Osteocyte (in vitro differentiated cells): ENCODE data around the gene RNF31. TPM values are rescaled to one million over a fixed set of nuclear protein-coding genes. Genes with fewer than 3 reads are reported as not detected.

Experiments
- DNase-seq: peaks from one replicate; pipeline ENCODE4 v3.0.0; 2021; ENCODE audit warnings: mixed read lengths; ENCODE audit not compliant: unreplicated experiment; ENCODE audit errors: extremely low spot score
- H3K27ac Mint-ChIP-seq: one replicate; pipeline ENCODE4 v1.8.0; 2021; ENCODE audit warnings: mild to moderate bottlenecking, mixed read lengths; ENCODE audit not compliant: unreplicated experiment
- H3K27me3 Mint-ChIP-seq: one replicate; pipeline ENCODE4 v1.8.0; 2021; ENCODE audit warnings: mixed read lengths; ENCODE audit not compliant: unreplicated experiment
- H3K36me3 Mint-ChIP-seq: one replicate; pipeline ENCODE4 v1.8.0; 2021; ENCODE audit warnings: mixed read lengths; ENCODE audit not compliant: unreplicated experiment
- H3K4me1 Mint-ChIP-seq: one replicate; pipeline ENCODE4 v1.8.0; 2021; ENCODE audit warnings: mixed read lengths; ENCODE audit not compliant: unreplicated experiment
- H3K4me3 Mint-ChIP-seq: one replicate; pipeline ENCODE4 v1.8.0; 2021; ENCODE audit warnings: mild to moderate bottlenecking, moderate library complexity, mixed read lengths; ENCODE audit not compliant: unreplicated experiment
- H3K9me3 Mint-ChIP-seq: one replicate; pipeline ENCODE4 v1.8.0; 2021; ENCODE audit warnings: mixed read lengths; ENCODE audit not compliant: unreplicated experiment
- CTCF ChIP-seq: fragments of 200-600 bp; sonication (generic); IDR thresholded peaks from 2 replicates; pipeline ENCODE4 v1.5.0; 2021; ENCODE audit warnings: antibody characterized with exemption, mild to moderate bottlenecking, moderate library complexity
- total RNA-seq: library from RNA; stranded (reverse); gene quantifications from 2 replicates; pipeline ENCODE4 v1.2.1, GENCODE V29; 2021

RNF31 gene
- total RNA-seq, 1 donor from 2014 or later: 65.9 TPM

GRCh38 chr14:24145690-24146452 is 1.4 kb upstream of the RNF31 start:
- DNase-seq: no peak
- H3K27me3 Mint-ChIP-seq: no peaks in the 10 kb centered on the region
- peak overlapping the region; percentile 99 for H3K27ac Mint-ChIP-seq
- peaks cover 15% of the 10 kb centered on the region for H3K36me3 Mint-ChIP-seq
- H3K9me3 Mint-ChIP-seq: no peaks in the 10 kb centered on the region
- no peak for TF ChIP-seq CTCF
- H3K4me3 Mint-ChIP-seq: peak overlapping the region; percentile 99
- H3K4me1 Mint-ChIP-seq: peaks cover 30% of the 10 kb centered on the region

- Mint-ChIP-seq H3K9me3 (no peaks in the 10 kb centered on the region), H3K4me1 (peaks cover 30% of the 10 kb centered on the region), H3K27me3 (no peaks in the 10 kb centered on the region), H3K36me3 (peaks cover 18% of the 10 kb centered on the region), H3K27ac (peak within 1 kb of the TSS; percentile 99), H3K4me3 (peak within 1 kb of the TSS; percentile 99)
- peak; percentile 99 for DNase-seq
- no peak for TF ChIP-seq CTCF
These were observed 783 bp upstream of the RNF31 start, which contains the start of gene PSME2 for GRCh38 chr14:24146453-24146977. TSS of gene PSME2 (minus strand) at chr14:24146610. CDS start at chr14:24146581, 29 bp downstream.

GRCh38 chr14:24147761-24148428 is 597 bp downstream of the RNF31 start:
- Mint-ChIP-seq H3K4me3 (peak overlapping the region; percentile 99), H3K36me3 (peaks cover 21% of the 10 kb centered on the region), H3K27ac (no peak overlapping the region), H3K27me3 (no peaks in the 10 kb centered on the region), H3K9me3 (no peaks in the 10 kb centered on the region), H3K4me1 (peaks cover 24% of the 10 kb centered on the region)
- TF ChIP-seq CTCF: no peak
- no peak for DNase-seq

- no peaks in the 10 kb centered on the region for H3K9me3 Mint-ChIP-seq
- TF ChIP-seq CTCF: no peak
- peaks cover 24% of the 10 kb centered on the region for H3K4me1 Mint-ChIP-seq
- H3K27me3 Mint-ChIP-seq: no peaks in the 10 kb centered on the region
- peak overlapping the region; percentile 44 for H3K4me3 Mint-ChIP-seq
- H3K36me3 Mint-ChIP-seq: peaks cover 20% of the 10 kb centered on the region
- DNase-seq: no peak
- no peak overlapping the region for H3K27ac Mint-ChIP-seq
These were observed 2.1 kb downstream of the RNF31 start for GRCh38 chr14:24149302-24149969.
